Right cardiac atrium (tissue), 5 donors: ENCODE measurements around the gene ZSCAN5C. TPM values are rescaled to one million over a fixed set of nuclear protein-coding genes. Genes with fewer than 3 reads are reported as not detected.

Source experiments
- polyA plus RNA-seq: library from polyadenylated mRNA; stranded (reverse); fragments of 200-250 nt; gene quantifications from one replicate; pipeline ENCODE4 v1.2.3, GENCODE V29; 2013
- total RNA-seq, 4 donors: library from RNA; stranded (reverse); fragmentation: NEBNext Ultra II Directional; extraction: Animal tissue kit (Norgen Biotek cat#: 25700); gene quantifications; one replicate each; pipeline ENCODE4 v1.2.1, GENCODE V29; 2021
- donor health status: healthy with polysubstance abuse.
- donor health status: DM: no; HTN: yes; CAD: no.
- donor health status: DM: no; HTN: no; CAD: no.
- donor health status: DM: no; HTN: yes; CAD: no; lungs with severe emphysema.
- donor health status: DM: yes; HTN: yes; CAD: no.

Gene ZSCAN5C
- total and polyA plus RNA-seq, 5 donors = not detected

Other genes starting within 250 kb of the ZSCAN5C start
- gene NLRP5, start 215.5 kb upstream of the ZSCAN5C start, total RNA-seq = not detected
- not detected for gene NLRP5, start 215.5 kb upstream of the ZSCAN5C start, polyA plus RNA-seq
- 10 to 100 TPM; 22.0 to 29.2 (median 26.2) TPM for gene ZNF787, start 81.0 kb upstream of the ZSCAN5C start, total RNA-seq
- 25.4 TPM for gene ZNF787, start 81.0 kb upstream of the ZSCAN5C start, polyA plus RNA-seq
- gene ZNF444, start 61.0 kb upstream of the ZSCAN5C start, total RNA-seq = 10 to 100 TPM; 19.3 to 29.3 (median 23.1) TPM
- gene ZNF444, start 61.0 kb upstream of the ZSCAN5C start, polyA plus RNA-seq = 20.0 TPM
- not detected for gene GALP, start 26.3 kb upstream of the ZSCAN5C start, total RNA-seq
- not detected for gene GALP, start 26.3 kb upstream of the ZSCAN5C start, polyA plus RNA-seq
- not detected for gene ZSCAN5B, start 4.5 kb upstream of the ZSCAN5C start, total RNA-seq
- gene ZSCAN5B, start 4.5 kb upstream of the ZSCAN5C start, polyA plus RNA-seq = not detected
- not detected for gene EDDM13, start 70.5 kb downstream of the ZSCAN5C start, total RNA-seq
- 0.32 TPM for gene EDDM13, start 70.5 kb downstream of the ZSCAN5C start, polyA plus RNA-seq
- 10 to 100 TPM; 18.2 to 25.8 (median 21.7) TPM for gene ZSCAN5A, start 112.6 kb downstream of the ZSCAN5C start, total RNA-seq
- 16.5 TPM for gene ZSCAN5A, start 112.6 kb downstream of the ZSCAN5C start, polyA plus RNA-seq
- gene ZNF582, start 191.3 kb downstream of the ZSCAN5C start, total RNA-seq = 1 to 10 TPM; 3.6 to 5.8 (median 4.8) TPM
- 6.3 TPM for gene ZNF582, start 191.3 kb downstream of the ZSCAN5C start, polyA plus RNA-seq
- 1 to 10 TPM; 5.6 to 8.6 (median 7.0) TPM for gene ZNF583, start 202.1 kb downstream of the ZSCAN5C start, total RNA-seq
- 3.1 TPM for gene ZNF583, start 202.1 kb downstream of the ZSCAN5C start, polyA plus RNA-seq